ENCODE data around the gene TMEM151A.

DNA sequence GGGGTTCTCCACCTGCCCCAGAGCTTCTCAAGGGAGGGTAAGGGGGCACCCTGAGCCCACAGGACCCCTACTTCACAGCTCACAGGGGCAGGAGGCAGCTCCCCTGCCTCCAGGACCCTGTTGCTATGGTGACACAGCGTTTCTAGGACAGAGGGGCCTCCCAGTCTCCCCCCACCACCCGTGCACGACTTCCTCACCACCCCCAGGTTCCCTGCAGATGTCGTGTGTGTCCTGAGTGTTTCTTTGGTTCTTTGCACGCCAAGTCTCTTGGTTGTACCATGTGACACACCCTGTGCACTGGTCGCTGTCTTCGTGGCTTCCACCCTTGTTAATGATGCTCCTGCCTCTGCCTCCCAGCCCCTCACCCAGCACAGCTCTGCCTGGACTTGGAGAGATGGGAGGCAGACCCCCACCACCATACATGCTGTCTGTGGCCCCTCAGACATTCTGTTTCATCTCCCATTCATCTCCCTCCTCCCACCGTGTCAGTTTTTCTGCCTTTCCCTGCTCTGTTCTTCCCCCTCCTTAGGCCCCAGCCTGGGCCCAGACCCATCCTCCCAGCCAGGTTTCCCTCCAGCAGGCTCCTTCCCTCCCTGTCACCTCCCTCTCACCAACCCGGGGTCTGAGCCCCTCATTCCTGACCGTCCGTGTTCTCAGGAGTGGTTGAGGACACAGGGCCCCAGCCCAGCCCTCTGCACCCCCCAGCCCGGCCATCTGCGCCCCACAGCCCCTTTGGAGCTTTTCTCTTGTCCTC, 47.7 kb upstream of the TMEM151A start:
- TF ChIP-seq, protein P1, sequence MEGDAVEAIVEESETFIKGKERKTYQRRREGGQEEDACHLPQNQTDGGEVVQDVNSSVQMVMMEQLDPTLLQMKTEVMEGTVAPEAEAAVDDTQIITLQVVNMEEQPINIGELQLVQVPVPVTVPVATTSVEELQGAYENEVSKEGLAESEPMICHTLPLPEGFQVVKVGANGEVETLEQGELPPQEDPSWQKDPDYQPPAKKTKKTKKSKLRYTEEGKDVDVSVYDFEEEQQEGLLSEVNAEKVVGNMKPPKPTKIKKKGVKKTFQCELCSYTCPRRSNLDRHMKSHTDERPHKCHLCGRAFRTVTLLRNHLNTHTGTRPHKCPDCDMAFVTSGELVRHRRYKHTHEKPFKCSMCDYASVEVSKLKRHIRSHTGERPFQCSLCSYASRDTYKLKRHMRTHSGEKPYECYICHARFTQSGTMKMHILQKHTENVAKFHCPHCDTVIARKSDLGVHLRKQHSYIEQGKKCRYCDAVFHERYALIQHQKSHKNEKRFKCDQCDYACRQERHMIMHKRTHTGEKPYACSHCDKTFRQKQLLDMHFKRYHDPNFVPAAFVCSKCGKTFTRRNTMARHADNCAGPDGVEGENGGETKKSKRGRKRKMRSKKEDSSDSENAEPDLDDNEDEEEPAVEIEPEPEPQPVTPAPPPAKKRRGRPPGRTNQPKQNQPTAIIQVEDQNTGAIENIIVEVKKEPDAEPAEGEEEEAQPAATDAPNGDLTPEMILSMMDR (conservative IDR thresholded peaks at IDR 0.05; ENCODE audit: low read depth in 2 of 2): no peak
- no peak for TF ChIP-seq ZNF114 (CRISPR knock-in tag; IDR thresholded peaks at IDR 0.05)
- TF ChIP-seq EZH2phosphoT487 (IDR thresholded peaks at IDR 0.05; ENCODE audit: unreplicated experiment): no peak
- no peak for TF ChIP-seq EZH2 (IDR thresholded peaks at IDR 0.05; ENCODE audit: low read depth, unreplicated experiment)
- TF ChIP-seq POLR2AphosphoS5 (IDR thresholded peaks at IDR 0.05; ENCODE audit: low read depth): no peak
- TF ChIP-seq CREB1 (CRISPR knock-in tag; IDR thresholded peaks at IDR 0.05; ENCODE audit: low read depth): no peak
- TF ChIP-seq, protein P2, sequence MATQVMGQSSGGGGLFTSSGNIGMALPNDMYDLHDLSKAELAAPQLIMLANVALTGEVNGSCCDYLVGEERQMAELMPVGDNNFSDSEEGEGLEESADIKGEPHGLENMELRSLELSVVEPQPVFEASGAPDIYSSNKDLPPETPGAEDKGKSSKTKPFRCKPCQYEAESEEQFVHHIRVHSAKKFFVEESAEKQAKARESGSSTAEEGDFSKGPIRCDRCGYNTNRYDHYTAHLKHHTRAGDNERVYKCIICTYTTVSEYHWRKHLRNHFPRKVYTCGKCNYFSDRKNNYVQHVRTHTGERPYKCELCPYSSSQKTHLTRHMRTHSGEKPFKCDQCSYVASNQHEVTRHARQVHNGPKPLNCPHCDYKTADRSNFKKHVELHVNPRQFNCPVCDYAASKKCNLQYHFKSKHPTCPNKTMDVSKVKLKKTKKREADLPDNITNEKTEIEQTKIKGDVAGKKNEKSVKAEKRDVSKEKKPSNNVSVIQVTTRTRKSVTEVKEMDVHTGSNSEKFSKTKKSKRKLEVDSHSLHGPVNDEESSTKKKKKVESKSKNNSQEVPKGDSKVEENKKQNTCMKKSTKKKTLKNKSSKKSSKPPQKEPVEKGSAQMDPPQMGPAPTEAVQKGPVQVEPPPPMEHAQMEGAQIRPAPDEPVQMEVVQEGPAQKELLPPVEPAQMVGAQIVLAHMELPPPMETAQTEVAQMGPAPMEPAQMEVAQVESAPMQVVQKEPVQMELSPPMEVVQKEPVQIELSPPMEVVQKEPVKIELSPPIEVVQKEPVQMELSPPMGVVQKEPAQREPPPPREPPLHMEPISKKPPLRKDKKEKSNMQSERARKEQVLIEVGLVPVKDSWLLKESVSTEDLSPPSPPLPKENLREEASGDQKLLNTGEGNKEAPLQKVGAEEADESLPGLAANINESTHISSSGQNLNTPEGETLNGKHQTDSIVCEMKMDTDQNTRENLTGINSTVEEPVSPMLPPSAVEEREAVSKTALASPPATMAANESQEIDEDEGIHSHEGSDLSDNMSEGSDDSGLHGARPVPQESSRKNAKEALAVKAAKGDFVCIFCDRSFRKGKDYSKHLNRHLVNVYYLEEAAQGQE (IDR thresholded peaks at IDR 0.05; ENCODE audit: unreplicated experiment): no peak
- TF ChIP-seq JUNB (IDR thresholded peaks at IDR 0.05; ENCODE audit: unreplicated experiment): no peak
- TF ChIP-seq STAT1 (IDR thresholded peaks at IDR 0.05; ENCODE audit: unreplicated experiment): no peak
- no peak for TF ChIP-seq ZNF331 (CRISPR knock-in tag; IDR thresholded peaks at IDR 0.05; ENCODE audit: low read depth)
- TF ChIP-seq, protein P3, sequence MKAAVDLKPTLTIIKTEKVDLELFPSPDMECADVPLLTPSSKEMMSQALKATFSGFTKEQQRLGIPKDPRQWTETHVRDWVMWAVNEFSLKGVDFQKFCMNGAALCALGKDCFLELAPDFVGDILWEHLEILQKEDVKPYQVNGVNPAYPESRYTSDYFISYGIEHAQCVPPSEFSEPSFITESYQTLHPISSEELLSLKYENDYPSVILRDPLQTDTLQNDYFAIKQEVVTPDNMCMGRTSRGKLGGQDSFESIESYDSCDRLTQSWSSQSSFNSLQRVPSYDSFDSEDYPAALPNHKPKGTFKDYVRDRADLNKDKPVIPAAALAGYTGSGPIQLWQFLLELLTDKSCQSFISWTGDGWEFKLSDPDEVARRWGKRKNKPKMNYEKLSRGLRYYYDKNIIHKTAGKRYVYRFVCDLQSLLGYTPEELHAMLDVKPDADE (IDR thresholded peaks at IDR 0.05): no peak
- TF ChIP-seq NANOG (IDR thresholded peaks at IDR 0.05; ENCODE audit: borderline replicate concordance): no peak
